CD4-positive, alpha-beta T cell (primary cell): ENCODE measurements around the gene EMILIN1. TPM values are rescaled to one million over a fixed set of nuclear protein-coding genes. Genes with fewer than 3 reads are reported as not detected.
"Not testable (repeated sequence)": the region's sequence is repeated elsewhere in the genome, so short reads cannot be mapped to it uniquely, and the experiment has no call there.

Experiments
- ATAC-seq: fragments of 200-7000 bp; cut with Tn5 transposase; one replicate; pipeline ENCODE4 v1.10.0; 2022; ENCODE audit warnings: mild to moderate bottlenecking; ENCODE audit not compliant: poor library complexity
- CTCF ChIA-PET: fragments of 350-600 bp; sonication (Branson Sonifier 250); formaldehyde crosslinking; loops from one replicate; lab custom pipeline; 2021; ENCODE audit warnings: antibody characterized with exemption, inconsistent platforms; lab: Charles Lee
- POLR2A ChIA-PET: fragments of 350-600 bp; sonication (Branson Sonifier 250); formaldehyde crosslinking; loops from one replicate; lab custom pipeline; 2021; ENCODE audit warnings: antibody characterized with exemption, inconsistent platforms; lab: Charles Lee
- DNase-seq, 14 experiments: peaks; one replicate each; pipeline ENCODE4 v3.0.0-alpha.2; 2013 to 2020; ENCODE audit warnings: mixed read lengths in 2 of 14
- H3K27ac ChIP-seq, 2 donors: one replicate each; pipeline versions ENCODE4 v1.5.1 to v1.7.0; 2013; ENCODE audit warnings: low read length in 2 of 2, low read depth in 1 of 2, mild to moderate bottlenecking in 1 of 2
- H3K27me3 ChIP-seq, 2 experiments: 1 replicate in 1 of 2; 2 replicates in 1 of 2; pipeline versions ENCODE4 v1.6.1 to v1.7.0; 2013; ENCODE audit warnings: low read length in 2 of 2, control low read depth in 1 of 2, mild to moderate bottlenecking in 1 of 2, moderate library complexity in 1 of 2; ENCODE audit not compliant: insufficient read depth in 2 of 2, control insufficient read depth in 1 of 2
- H3K36me3 ChIP-seq: one replicate; pipeline ENCODE4 v1.6.1; 2013; ENCODE audit warnings: low read length, control low read depth; ENCODE audit not compliant: insufficient read depth
- H3K4me1 ChIP-seq: one replicate; pipeline ENCODE4 v1.6.1; 2013; ENCODE audit warnings: low read length, control low read depth; ENCODE audit not compliant: insufficient read depth
- H3K4me3 ChIP-seq: one replicate; pipeline ENCODE4 v1.5.1; 2013; ENCODE audit warnings: mild to moderate bottlenecking, low read length, moderate library complexity
- H3K9me3 ChIP-seq, 2 experiments: 1 replicate in 1 of 2; 2 replicates in 1 of 2; pipeline versions ENCODE4 v1.6.1 to v1.7.0; 2013; ENCODE audit warnings: low read length in 2 of 2, mild to moderate bottlenecking in 2 of 2, control low read depth in 1 of 2, moderate library complexity in 1 of 2; ENCODE audit not compliant: control insufficient read depth in 1 of 2, insufficient read depth in 1 of 2
- H3K27ac Mint-ChIP-seq: one replicate; pipeline ENCODE4 v1.8.0; 2020; ENCODE audit warnings: mixed read lengths
- H3K27me3 Mint-ChIP-seq: one replicate; pipeline ENCODE4 v1.8.0; 2021; ENCODE audit warnings: mixed read lengths
- H3K36me3 Mint-ChIP-seq: one replicate; pipeline ENCODE4 v1.8.0; 2021; ENCODE audit warnings: low read depth, mixed read lengths
- H3K4me1 Mint-ChIP-seq: one replicate; pipeline ENCODE4 v1.8.0; 2021; ENCODE audit warnings: low read depth, mixed read lengths
- H3K4me3 Mint-ChIP-seq: one replicate; pipeline ENCODE4 v1.8.0; 2020; ENCODE audit warnings: mild to moderate bottlenecking, mixed read lengths
- H3K9me3 Mint-ChIP-seq: one replicate; pipeline ENCODE4 v1.8.0; 2020; ENCODE audit warnings: mixed read lengths
- intact Hi-C, 2 experiments: fragments of 100-400 bp; cut with DNase I in 1 of 2; cut with micrococcal nuclease in 1 of 2; formaldehyde crosslinking; loops; one replicate each; pipeline versions ENCODE4 v1.15.1 to v1.9.0; 2023 to 2025; cut with DNase I, micrococcal nuclease
- total RNA-seq, 174 experiments: library from RNA in 2 of 174; stranded (reverse) in 2 of 174; gene quantifications; one replicate each; pipeline ENCODE4 v1.2.3 and lab custom pipeline; 2021 to 2026
- TF ChIP-seq, protein P1 (sequence below): fragments of 200-600 bp; IDR thresholded peaks from one replicate; pipeline ENCODE4 v1.8.0; 2022; ENCODE audit warnings: antibody characterized with exemption, mild to moderate bottlenecking

EMILIN1 gene
- total RNA-seq, 2 experiments from 2014 or later = 0.14 to 0.25 TPM

DNA sequence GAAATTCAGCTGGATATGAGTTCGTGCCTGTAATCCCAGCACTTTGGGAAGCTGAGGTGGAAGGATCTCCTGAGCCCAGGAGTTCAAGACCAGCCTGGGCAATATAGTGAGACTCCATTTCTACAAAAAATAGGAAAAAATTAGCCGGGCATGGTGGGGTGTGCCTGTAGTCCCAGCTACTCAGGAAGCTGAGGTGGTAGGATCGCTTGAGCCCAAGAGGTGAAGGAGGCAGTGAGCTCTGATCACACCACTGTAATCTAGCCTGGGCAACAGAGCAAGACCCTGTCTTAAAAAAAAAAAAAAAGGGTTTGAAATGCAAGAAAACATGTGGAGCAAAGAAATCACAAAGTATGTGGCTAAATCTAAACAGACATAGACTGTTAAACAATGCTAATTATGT lies 30.7 kb downstream of the EMILIN1 start:
- no peak overlapping the region for H3K4me3 Mint-ChIP-seq
- intact Hi-C loops = no loop called here
- Histone ChIP-seq H3K27me3 (no peaks in the 10 kb centered on the region), H3K27ac (no peak overlapping the region), H3K9me3 (no peaks in the 10 kb centered on the region), H3K36me3 (no peaks in the 10 kb centered on the region), H3K4me1 (no peaks in the 10 kb centered on the region), H3K4me3 (no peak overlapping the region)
- TF ChIP-seq, protein P1, sequence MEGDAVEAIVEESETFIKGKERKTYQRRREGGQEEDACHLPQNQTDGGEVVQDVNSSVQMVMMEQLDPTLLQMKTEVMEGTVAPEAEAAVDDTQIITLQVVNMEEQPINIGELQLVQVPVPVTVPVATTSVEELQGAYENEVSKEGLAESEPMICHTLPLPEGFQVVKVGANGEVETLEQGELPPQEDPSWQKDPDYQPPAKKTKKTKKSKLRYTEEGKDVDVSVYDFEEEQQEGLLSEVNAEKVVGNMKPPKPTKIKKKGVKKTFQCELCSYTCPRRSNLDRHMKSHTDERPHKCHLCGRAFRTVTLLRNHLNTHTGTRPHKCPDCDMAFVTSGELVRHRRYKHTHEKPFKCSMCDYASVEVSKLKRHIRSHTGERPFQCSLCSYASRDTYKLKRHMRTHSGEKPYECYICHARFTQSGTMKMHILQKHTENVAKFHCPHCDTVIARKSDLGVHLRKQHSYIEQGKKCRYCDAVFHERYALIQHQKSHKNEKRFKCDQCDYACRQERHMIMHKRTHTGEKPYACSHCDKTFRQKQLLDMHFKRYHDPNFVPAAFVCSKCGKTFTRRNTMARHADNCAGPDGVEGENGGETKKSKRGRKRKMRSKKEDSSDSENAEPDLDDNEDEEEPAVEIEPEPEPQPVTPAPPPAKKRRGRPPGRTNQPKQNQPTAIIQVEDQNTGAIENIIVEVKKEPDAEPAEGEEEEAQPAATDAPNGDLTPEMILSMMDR = no peak
- POLR2A ChIA-PET = interaction anchor here (0.6 kb wide), 1 partner anchor 74 kb away, joined by 3 read pairs; no protein-coding TSS in a partner anchor
- no peaks in the 10 kb centered on the region for H3K9me3 Mint-ChIP-seq
- no peaks in the 10 kb centered on the region for H3K36me3 Mint-ChIP-seq
- H3K27ac Mint-ChIP-seq = no peak overlapping the region
- CTCF ChIA-PET = interaction anchor here (0.7 kb wide), 1 partner anchor 30 kb away, joined by 4 read pairs; no protein-coding TSS in a partner anchor
- ATAC-seq (no peak), DNase-seq (no peak)
- H3K4me1 Mint-ChIP-seq = no peaks in the 10 kb centered on the region
- H3K27me3 Mint-ChIP-seq = peaks cover 19% of the 10 kb centered on the region

DNA sequence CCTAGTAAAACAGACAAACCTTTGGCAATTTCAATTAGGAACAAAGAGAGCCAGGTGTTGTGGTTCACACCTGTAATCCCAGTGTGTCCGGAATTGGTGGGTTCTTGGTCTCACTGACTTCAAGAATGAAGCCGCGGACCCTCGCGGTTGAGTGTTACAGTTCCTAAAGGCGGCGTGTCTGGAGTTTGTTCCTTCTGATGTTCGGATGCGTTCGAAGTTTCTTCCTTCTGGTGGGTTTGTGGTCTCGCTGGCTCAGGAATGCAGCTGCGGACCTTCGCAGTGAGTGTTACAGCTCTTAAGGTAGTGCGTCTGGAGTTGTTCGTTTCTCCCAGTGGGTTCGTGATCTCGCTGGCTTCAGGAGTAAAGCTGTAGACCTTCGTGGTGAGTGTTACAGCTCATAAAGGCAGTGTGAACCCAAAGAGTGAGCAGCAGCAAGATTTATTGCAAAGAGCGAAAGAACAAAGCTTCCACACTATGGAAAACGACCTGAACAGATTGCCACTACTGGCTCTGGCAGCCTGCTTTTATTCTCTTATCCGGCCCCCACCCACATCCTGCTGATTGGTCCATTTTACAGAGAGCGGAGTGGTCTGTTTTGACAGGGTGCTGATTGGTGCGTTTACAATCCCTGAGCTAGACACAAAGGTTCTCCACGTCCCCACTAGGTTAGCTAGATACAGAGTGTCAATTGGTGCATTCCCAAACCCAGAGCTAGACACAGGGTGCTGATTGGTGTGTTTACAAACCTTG lies 32.4 kb downstream of the EMILIN1 start:
- intact Hi-C loops = loop anchor here in 1 of 2 experiments (5.0 kb wide), 1 partner anchor 37 kb away; the partner anchor contains the start of gene TCF23
- DNase-seq, H3K36me3 Mint-ChIP-seq, H3K27ac ChIP-seq, H3K9me3 ChIP-seq, CTCF ChIA-PET, ATAC-seq, H3K4me3 Mint-ChIP-seq, H3K9me3 Mint-ChIP-seq, H3K27me3 ChIP-seq, H3K27ac Mint-ChIP-seq, H3K4me1 Mint-ChIP-seq, H3K4me1 ChIP-seq, H3K4me3 ChIP-seq, POLR2A ChIA-PET, H3K36me3 ChIP-seq: not testable (repeated sequence)
- H3K27me3 Mint-ChIP-seq = peaks cover 19% of the 10 kb centered on the region

DNA sequence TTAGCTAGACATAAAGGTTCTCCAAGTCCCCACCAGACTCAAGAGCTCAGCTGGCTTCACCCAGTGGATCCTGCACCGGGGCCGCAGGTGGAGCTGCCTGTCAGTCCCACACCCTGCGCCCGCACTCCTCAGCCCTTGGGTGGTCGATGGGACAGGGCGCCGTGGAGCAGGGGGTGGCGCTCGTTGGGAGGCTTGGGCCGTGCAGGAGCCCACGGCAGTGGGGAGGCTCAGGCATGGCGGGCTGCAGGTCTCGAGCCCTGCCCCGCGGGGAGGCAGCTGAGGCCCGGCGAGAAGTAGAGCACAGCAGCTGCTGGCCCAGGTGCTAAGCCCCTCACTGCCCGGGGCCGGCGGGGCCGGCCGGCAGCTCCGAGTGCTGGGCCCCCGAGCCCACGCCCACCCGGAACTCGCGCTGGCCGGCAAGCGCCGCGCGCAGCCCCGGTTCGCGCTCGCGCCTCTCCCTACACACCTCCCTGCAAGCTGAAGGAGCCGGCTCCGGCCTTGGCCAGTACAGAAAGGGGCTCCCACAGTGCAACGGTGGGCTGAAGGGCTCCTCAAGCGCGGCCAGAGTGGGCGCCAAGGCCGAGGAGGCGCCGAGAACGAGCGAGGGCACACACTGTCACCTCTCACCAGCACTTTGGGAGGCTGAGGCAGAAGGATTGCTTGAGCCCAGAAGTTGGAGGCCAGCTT lies 33.1 kb downstream of the EMILIN1 start:
- ChIA-PET CTCF (interaction anchor here (0.6 kb wide), 1 partner anchor 141 kb away, joined by 5 read pairs; no protein-coding TSS in a partner anchor), POLR2A (interaction anchor here (1.5 kb wide), 1 partner anchor 12 kb away, joined by 6 read pairs; the partner anchor contains the start of gene ABHD1)
- H3K4me3 ChIP-seq, H3K4me1 ChIP-seq, H3K9me3 ChIP-seq, H3K4me1 Mint-ChIP-seq, H3K27me3 ChIP-seq, DNase-seq, H3K27ac ChIP-seq, H3K9me3 Mint-ChIP-seq, ATAC-seq, H3K36me3 ChIP-seq, H3K36me3 Mint-ChIP-seq, H3K4me3 Mint-ChIP-seq, H3K27ac Mint-ChIP-seq: not testable (repeated sequence)
- intact Hi-C loops = loop anchor here in 1 of 2 experiments (5.0 kb wide), 1 partner anchor 36 kb away; the partner anchor contains the start of gene TCF23
- peaks cover 13% of the 10 kb centered on the region for H3K27me3 Mint-ChIP-seq

DNA sequence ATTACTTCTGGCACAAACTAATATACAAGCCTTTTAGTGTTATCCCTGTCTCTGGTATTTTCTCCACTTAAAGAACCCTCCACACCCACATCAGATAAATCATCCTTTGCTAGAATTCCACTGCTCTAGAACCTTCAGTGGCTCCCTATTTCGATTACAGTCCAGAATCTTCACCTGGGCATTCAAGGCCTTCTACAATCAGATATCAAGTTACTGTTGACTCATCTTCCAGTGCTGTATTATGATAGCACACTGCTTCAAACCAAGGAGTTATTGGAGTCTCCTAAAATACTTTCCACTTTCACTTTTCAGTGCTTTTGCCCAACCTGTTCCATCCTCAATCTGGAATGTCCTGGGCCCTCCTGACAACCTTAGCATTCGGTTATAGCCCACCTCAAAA lies 37.1 kb downstream of the EMILIN1 start:
- TF ChIP-seq, protein P1 = no peak
- H3K4me3 Mint-ChIP-seq = no peak overlapping the region
- H3K4me3 ChIP-seq = no peak overlapping the region
- DNase-seq (no peak), ATAC-seq (no peak)
- H3K4me1 Mint-ChIP-seq = peaks cover 10% of the 10 kb centered on the region
- peaks cover 0 to 4% of the 10 kb centered on the region in 2 experiments for H3K9me3 ChIP-seq
- H3K27me3 ChIP-seq = peaks cover 13 to 14% of the 10 kb centered on the region in 2 experiments
- peaks cover 9% of the 10 kb centered on the region for H3K4me1 ChIP-seq
- no peak overlapping the region for H3K27ac ChIP-seq
- H3K27me3 Mint-ChIP-seq = peaks cover 33% of the 10 kb centered on the region
- no peak overlapping the region for H3K27ac Mint-ChIP-seq
- intact Hi-C loops = no loop called here
- ChIA-PET CTCF (no interaction called here), POLR2A (no interaction called here)
- H3K36me3 Mint-ChIP-seq = no peaks in the 10 kb centered on the region
- H3K9me3 Mint-ChIP-seq = no peaks in the 10 kb centered on the region
- H3K36me3 ChIP-seq = no peaks in the 10 kb centered on the region
